ENCODE results near the gene LYZ.
A peak's percentile ranks its signal among the peaks of the same experiment; 100 is the strongest.

Gene LYZ

DNA sequence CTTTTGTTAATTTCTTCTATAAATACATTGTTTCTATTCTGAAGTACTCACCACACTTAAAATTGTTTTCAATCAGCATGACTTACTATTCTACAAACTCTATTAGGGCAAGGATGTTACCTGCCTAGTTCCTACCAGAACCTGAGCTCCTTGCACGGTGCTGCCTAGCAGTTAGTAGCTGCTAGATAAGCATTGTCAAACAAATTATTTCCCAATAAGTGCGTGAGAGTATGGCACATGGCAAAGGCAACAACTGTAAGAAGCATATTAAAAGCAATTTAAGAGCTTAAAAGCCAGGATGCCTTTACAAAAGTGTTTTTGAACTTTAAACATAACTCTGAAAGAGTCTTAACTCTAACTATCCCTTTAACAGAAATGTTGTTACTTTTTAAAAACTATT is 8.2 kb upstream of the LYZ start:
- DNase-seq = no peak

DNA sequence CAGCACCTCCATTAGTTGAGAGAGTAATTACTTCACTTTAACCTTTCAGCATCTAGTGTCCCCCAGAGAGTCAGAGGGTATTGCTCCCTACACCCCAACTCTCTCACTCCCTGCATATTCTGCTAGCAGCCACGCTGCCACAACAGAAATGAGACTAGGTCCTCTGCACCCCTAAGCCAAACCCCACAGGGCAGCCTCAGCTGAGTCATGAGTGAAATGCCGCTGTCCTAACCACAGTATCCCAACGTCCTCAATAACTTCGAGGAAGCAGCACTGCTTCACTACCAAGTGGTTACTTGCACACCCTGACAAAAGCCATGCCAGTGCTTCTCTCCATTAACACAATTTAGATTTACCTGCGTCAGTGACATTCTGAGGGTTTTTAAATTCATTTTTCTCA is 6.9 kb upstream of the LYZ start:
- no peak for DNase-seq

DNA sequence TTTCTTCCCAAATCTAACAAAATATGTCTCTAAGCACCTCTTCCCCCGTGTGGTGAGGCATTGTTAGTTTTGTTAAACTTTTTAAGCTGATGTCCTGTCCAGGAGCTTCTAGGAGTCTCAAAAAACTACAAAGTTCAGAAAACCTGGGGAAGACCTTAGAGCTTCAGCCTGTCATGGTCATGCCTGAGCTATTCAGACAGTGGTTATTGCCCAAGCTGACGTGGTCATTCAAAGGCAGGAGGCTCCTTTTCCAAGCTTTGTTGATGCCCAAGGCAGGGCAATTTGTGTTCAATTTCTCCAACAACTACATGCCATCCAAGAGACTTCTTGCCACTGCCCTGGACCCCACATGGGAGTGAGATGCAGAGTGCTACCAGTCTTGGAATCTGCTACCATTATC is 5.8 kb upstream of the LYZ start:
- no peak for DNase-seq

DNA sequence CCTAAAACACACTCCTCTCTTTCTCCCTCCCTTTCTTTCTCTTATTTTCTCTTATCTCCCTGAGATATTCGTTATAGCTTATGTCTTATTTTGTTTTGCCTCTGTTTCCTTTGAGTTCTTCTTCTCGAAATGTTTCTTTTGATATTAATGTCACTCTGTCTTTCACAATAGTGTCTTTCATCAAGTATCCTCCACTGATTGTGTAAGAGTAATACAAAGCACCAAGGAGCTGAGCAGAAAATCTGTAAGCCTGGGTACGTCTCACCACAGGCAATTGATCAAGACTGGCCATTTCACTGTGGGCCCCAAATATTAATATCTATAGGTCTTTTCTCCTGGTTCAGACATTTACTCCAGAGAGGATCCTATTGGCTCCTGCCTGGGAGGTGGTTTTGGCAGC is 4.8 kb upstream of the LYZ start:
- DNase-seq = no peak

DNA sequence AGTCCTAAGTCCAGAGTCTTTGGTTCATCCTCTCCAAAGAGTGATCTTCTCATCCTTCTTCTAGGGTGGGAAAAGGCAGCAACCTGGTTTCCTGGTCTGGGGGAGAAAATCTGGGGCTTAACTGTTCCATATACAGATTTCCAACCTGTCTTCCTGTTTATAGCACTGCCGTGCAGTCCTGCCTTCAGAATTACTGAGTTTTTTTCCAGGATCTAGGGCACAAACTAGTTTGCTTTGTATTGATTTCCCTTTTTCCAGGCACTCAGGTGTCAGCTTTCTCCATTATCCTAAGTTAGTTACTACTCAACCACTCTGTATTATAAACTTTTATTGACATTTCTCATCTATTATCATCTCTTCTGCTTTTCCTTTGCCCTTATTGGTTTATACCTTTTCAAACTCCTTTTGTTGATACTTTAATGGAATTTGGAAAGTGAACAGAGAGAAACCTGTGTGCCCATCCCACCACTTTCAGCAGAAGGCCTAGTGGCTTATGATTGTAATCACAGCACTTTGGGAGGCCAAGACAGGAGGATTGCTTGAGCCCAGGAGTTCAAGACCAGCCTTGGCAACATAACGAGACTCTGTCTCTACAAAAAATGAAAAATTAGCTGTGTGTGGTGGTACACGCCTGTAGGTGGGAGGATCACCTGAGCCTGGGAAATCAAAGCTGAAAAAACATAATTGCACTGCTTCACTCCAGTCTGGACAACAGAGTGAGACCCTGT is 4.1 kb upstream of the LYZ start:
- no peak for DNase-seq

DNA sequence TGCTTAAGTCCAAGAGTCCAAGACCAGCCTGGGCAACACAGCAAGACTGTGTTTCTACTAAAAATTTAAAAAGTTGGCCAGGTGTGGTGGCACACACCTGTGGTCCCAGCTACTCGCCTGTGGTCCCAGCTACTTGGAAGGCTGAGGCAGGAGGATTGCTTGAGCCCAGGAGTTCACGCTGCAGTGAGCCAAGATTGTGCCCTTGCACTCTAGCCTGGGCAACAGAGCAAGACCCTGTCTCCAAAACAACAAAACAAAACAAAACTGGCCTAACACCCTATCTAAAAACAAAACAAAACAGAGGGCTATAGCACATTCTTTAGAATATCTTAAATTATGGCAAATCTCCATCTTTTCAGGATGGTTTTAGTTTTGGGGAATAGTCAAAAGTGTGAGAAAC is 3.1 kb upstream of the LYZ start:
- DNase-seq = no peak

DNA sequence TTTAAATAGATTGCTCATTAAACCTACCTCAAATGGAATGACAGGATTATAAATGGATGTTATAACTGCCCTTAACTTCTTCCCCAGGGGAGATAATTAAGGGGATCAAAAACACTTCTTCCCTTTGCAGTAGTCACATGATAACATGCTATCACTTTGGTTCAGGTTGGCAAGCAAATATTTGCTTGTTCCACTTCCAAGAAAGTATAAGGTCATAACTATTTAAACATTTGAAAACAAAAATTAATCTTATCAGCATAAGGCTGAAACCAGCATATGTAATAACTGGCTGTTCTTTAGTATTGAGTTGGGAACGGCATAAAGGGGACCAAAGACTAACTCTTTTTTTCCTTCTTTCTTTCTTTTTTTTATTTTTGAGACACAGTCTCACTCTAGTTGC is 2.4 kb upstream of the LYZ start:
- no peak for DNase-seq

DNA sequence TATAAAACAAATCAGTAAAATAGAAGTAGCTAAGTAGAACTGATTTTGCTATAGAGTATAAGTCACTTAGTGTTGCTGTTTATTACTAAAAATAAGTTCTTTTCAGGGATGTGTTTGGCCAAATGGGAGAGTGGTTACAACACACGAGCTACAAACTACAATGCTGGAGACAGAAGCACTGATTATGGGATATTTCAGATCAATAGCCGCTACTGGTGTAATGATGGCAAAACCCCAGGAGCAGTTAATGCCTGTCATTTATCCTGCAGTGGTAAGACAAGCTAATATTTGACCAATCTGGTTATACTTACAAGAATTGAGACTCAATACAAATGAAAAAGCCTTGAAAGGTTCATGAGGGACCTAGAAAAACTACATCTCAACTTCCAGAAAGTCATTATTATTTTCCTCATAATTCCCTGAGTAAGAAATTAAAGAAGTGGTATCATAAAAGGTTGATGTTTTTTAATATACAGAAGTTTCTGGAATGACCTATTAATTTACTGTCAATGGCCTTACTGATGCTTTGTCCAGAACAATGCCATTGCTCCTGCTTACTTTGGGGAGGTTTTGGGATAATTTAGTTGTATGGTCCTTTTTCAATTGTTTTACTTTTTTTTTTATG is 1.9 kb downstream of the LYZ start:
- DNase-seq = no peak

DNA sequence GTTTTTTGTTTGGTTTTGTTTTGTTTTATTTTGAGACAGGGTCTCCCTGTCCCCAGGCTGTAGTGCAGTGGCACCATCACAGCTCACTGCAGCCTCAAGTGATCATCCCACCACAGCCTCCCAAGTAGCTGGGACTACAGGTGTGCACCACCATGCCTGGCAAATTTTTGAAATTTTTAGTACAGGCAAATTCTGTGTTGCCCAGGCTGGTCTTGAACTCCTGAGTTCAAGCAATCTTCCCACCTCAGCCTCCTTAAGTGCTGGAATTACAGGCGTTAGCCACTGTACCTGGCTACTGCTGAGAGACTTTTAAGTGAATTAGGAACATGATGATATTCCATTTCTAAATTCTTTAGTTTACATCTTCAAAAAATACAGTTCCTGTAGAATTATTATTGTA is 2.6 kb downstream of the LYZ start:
- DNase-seq = no peak

DNA sequence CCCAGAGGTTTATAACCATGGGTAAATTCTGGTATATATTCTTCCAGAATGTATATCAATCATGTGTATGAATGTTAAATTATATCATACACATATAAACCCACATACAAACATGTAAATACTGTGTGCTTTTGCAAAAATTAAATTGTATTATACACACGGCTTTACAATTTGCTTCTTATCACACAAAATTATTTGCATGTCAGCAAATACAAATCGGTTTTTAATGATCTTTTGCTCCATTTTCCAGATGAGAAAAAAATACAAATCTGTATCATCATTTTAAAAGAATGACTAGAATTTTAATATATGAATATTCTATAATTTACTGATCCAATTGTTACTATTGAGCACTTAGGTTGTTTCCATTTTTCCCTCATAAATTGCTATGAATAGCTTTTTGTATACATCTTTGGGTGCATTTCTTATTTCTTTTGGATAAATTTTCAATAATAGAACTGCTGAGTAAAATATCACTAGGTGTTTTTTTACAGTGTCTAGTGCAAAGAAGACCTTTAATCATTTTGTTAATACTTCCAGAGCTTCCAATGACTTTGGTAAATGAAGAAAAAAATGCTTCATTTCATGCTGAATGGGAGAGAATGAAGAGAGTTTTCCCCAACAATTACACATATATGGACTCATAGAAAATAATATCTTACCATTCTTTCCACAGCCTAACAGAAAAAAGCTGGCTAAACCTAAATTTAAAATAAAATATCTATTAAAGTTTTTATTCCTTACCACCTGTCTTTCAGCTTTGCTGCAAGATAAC is 3.5 kb downstream of the LYZ start:
- DNase-seq = no peak

DNA sequence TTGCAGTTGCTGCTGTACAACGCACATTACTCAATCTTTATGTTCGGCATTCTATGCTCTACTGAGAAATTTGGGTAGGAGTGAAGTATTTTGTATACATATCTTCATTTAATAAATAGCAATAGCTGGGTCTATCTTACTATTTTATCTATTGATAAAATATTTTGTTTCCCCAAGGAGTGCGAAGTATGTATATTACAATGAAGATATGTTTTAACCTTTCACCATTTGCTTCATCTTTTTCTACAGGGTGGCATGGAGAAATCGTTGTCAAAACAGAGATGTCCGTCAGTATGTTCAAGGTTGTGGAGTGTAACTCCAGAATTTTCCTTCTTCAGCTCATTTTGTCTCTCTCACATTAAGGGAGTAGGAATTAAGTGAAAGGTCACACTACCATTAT is 4.7 kb downstream of the LYZ start:
- DNase-seq = no peak

DNA sequence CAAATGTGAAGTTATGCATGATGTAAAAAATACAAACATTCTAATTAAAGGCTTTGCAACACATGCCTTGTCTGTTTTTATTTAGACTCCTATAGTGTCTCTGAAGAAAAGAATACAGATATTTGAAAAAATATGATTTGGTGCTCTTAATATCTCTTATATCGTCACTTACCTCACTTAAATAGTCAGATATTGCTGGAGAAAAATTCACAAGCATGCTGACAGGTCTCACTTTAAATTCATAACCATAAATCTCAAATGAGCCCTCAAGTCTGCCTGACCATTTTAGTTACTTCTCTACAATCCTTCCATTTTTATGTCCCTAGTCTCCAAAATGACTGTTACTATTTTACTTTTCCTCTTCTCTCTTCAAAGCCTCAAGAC is 6.0 kb downstream of the LYZ start:
- no peak for DNase-seq

DNA sequence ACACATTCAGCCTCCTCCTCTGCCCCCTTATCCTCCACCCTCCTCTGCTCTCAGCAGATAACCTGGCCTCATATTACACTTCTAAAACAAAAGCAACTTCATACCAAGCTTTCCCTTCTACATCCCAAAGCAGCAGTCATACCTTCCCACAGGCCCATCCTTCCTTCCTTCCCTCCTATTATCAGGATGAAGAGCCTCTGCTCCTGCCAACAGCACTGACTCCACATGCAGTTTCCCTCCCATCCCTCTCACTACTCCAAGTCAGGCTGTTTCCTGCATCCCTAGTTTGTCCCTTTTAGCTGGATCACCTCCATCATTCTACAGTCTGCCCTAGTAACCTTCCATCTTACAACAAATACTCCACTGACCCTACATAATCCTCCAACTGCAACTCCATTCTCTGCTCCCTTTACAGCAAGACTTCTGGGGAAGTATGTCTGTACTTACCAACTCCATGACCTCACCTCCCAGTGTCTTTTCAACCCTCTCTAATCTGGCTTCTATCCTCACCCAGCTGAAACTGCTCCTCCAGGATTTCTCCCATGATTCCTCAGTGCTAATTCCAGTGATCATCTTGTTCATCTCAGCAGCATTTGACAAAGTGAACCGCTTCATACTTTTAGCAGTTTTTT is 6.5 kb downstream of the LYZ start:
- DNase-seq = no peak

DNA sequence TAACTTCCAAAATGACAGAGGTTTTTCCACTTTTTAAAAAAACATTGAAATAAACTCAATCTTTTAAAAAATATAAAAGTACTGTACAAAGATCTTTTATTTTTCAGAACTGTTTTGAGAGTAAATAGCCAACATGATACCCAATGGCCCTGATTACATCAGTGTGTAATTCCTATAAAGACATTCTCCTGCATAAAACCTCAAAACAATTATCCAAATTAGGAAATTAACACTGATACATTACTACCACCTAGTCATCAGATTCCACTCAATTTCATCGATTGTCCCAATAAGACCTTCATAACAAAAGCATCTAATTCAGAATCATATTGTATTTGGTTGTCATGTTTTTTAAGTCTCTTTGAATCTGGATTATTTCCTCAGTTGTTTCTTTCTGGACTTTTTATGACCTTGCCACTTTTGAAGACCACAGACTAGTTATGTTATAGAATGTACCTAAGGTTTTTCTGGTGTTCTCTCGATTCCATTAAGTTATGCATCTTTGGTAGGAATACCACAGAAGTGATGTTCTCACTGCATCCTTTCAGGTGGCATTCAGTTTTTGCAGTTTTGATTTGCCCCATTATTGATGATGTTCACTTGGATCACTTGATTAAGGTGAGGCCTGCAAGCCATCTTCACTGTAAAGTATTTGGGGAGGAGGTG is 7.3 kb downstream of the LYZ start:
- DNase-seq = no peak

DNA sequence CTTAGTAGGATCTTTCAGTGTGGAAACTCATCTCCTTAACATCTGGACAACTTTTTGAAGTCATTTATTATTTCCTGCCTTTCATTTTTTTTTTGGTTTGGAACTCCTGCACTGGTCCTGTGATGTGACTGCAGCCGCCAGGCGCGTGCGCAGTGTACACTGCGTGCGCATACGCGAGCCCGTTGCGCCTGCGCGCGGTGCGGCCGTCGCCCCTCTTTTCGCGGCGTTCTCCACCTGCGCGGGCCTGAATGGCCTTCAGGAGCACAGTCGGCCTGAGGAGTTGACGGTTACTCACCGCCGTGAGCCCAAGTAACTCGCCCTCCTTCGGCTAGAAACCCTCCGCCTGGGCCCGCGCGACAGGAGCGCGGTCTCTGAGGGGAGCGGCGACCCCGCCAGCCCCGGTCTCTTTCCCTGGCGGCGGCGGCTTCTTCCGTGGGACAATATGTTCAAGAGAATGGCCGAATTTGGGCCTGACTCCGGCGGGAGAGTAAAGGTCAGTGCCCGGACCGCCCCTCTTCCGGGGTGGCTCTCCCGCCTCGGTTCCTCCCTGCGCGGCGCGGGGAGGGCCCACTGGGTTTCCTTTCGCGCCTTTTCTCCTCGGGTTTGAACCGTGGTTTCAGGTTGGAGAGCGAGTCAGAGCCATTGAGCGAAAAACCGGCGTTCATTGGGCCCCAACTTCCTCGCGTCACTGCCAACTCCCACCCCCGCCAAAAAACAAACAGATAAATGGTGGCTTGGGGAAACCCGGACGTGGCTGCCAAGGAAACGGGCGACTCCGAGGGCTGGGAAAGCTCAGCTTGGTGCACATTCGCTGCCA is 11.6 kb downstream of the LYZ start, which contains the start of gene YEATS4:
Gene YEATS4 (plus strand): TSS at position 213 of the 817 bp plus-strand sequence. CDS start 230 bp downstream, at position 443.
- peak; percentile 97 for DNase-seq

DNA sequence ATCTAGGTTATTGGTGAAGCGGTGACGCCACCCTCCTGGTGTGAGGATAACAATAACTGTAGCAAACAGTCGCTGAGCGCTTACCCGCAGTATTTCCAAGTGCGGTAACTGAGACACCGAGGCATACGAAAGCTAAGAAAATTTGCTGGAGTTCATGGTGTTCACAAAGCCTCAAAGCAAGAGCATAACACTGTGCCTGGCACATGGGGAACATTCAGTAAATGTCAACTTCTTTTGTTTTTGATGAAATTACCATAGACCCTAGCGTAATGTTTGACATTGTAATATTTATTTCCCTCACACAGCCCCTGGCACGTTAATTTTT is 12.1 kb downstream of the LYZ start:
- DNase-seq = no peak

DNA sequence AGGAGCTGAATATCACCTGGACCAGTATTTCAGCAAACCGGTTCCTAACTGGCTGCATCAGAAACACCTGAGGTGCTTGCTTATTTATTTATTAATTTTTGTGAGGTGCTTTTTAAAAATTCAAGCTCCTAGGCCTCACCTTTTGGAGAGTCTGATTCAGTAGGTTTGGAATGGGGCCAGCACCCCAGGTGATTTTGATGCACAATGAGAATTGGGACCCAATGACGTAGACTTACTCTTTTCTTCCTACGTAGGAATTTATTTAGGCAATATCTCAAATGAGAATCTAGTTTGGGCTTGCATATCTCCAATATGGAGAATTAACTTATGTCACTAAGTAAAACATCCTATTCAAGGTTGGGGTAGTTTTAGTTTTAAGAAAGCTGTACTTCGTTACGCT is 18.6 kb downstream of the LYZ start:
- no peak for DNase-seq

DNA sequence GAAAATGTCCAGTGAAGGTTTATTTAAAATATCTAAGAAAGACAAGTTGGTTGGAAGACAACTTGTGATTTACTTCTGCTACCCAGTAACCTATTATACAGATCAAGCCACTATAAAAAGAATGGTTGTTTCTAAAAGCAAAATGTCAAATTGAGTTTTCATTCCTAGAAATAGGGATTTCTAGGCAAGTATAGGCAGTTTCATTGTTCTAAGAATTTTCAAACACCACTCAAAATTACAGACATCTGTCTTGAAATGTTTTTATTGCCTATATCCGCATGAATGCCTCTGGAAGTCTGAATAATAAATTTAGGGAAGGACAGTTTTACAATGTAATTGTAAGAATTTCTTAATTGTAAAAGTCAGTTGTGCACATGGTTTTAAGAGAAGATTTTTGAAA is 20.0 kb downstream of the LYZ start:
- no peak for DNase-seq

DNA sequence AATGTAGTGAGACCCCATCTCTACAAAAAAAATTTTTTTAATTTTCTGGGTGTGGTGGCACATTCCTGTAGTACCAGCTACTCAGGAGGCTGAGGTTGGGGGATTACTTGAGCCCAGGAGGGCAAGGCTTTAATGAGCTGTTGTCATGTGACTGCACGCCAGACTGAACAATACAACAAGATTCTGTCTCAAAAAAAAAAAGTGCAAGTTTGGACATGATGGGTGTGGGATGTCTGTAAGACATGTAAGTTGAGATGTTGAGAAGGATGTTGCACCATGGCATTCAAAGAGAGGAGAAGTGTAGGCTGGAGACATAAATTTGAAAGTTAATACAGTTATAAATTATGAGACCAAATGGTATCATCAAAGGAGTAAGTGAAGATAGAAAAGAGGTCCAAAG is 34.9 kb downstream of the LYZ start:
- no peak for DNase-seq

DNA sequence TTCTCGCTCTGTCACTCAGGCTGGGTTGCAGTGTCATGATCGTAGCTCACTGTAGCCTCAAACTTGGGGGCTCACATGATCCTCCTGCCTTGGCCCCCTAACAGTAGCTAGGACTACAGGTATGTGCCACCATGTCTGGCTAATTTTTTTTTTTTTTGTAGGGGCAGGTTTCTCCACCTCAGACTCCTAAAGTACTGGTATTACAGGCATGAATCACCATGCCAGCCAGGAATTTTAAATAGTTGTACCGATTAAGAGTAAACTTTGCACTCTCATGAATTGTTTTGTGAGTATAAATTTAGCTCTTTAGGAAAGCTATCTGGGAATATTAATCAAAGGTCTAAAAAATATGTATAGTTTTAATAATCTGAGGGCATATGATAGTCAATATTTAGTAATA is 36.9 kb downstream of the LYZ start:
- no peak for DNase-seq

DNA sequence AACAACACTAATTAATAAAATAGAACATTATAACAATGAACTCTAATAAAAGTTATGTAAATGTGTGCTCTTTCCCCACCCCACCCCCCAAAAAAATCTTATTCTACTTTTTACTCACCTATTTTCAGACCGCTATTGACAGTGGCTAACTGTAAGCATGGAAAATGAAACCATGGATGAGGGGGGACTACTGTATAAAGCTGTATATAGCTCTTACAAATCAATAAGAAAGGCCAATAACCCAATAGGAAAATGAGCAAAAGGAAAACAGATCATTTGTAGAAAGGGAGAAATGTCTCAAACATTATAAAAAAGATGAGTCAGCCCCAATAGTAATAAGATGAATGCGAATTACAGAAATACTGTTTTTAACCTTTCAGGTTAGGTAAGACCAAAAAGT is 38.7 kb downstream of the LYZ start:
- DNase-seq = no peak

DNA sequence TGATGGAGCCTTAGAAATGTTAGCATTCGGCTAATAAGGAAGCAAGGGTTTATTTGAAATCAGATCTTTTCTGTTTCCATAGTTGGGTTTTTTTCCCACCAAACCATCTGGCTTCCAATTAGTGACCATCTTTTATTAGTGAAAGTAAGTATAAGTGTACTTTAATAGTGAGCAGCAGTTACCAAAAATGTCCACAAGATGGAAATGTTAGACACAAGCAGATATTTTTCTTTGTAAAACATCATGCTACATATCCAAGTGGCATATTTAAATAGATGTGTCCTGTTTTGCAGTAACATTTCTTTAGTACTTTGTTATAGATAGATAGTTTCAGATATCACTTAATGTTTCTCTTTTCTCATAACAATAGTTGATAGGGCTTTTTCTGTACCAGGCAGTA is 40.2 kb downstream of the LYZ start:
- DNase-seq = no peak

DNA sequence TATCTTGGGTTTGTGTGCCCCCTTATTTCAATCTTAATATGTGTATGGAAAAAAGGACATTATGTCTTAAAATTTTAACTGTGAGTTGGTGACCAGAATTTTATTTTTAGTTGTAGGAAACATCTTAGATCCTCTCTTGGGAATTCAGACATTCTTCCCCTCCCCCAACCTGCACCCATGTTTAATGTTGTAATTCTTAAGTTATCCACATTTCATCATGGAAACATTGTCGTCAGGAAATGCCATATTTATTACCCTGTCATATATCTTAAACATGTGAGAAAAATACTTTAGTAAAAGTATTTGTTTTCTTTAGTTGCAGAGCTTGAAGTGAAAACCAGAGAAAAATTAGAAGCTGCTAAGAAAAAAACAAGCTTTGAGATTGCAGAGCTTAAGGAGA is 41.6 kb downstream of the LYZ start:
- no peak for DNase-seq

All from NCI-H1105 treated with DMSO at 0.1 percent for 48 hours (cell line).